ENCODE data around the gene TNIK. TPM values are rescaled to one million over a fixed set of nuclear protein-coding genes. Genes with fewer than 3 reads are reported as not detected.
"Not testable (repeated sequence)": the region's sequence is repeated elsewhere in the genome, so short reads cannot be mapped to it uniquely, and the experiment has no call there.

TNIK gene
- total RNA-seq, 1 donor from 2014 or later, result 28.5 TPM

GRCh38 chr3:171422855-171423254, 37.4 kb downstream of the TNIK start:
- not testable (repeated sequence) for DNase-seq (ENCODE audit: extremely low read depth, low read depth, low spot score)

DNA sequence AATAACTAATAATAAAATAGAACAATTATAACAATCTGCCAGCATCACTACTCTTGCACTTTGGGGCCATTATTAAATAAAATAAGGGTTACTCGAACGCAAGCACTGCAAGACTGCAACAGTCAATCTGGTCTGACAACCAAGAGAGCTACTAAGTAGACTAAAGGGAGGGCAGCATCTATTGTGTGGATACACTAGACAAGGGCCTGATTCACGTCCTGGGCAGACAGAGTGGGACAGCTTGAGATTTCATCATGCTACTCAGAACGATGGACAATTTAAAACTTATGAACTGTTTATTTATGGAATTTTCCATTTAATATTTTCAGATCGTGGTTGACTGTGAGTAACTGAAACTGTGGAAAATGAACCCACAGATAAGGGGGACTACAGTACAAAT, 39.5 kb downstream of the TNIK start:
- no peak for DNase-seq (ENCODE audit: extremely low read depth, low read depth, low spot score)

DNA sequence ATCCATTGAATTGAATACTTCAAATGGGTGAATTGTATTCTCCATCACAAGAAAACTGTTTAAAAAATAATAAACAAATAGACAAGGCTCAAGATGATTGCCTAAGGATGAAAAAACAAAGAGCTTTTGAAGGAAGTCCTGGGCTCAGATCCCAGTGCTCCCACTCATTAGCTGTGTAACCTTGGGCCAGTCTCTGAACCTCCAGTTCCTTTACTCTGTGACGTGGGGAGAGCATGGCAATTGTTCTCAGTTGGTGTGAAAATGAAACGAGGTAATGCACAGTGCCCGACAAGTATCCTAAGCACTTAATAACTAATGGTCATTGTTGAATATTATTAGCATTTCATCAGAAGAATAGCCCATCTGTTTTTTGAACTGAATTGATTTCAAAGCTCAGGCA, 40.7 kb downstream of the TNIK start:
- DNase-seq (ENCODE audit: extremely low read depth, low read depth, low spot score), result no peak

DNA sequence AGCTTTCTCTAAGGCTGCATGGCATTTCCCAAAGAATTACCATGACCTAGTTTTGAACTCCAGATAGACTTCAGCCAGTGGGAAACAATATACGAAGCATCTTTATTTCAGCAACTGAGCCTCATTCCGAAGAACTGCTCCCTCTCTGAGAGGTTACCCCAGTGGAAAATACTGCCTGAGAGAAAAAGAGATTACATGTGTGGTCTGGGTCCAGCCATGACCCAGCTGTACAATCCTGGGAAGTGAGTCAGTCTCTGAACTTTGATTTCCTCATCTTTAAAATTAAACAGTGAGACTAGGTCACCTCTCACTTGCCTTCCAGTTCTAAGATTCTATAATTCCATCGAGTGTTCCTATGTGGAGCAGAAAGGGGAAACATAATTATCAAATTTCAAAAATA, 42.4 kb downstream of the TNIK start:
- DNase-seq (ENCODE audit: extremely low read depth, low read depth, low spot score), result no peak

- no peak for DNase-seq (ENCODE audit: extremely low read depth, low read depth, low spot score)
Observed at GRCh38 chr3:171417137-171417536, 43.1 kb downstream of the TNIK start.

DNA sequence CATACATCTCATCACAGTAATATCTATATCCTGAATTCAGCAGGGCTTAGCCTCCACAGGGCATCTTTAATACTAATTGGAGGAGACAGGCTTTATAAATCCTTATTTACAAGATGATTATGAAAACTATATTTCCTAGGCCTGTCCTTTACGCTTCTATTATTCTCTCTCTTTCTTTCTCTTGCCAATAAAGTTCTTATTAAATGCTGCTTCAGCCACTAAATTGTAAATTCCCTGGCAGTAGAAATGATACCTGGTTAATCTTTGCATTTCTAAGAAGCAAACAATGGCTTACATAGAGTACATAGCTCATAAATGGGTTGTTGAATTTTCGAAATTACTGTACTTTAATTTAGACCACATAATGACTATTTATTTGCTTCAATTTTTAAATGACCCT, 43.5 kb downstream of the TNIK start:
- DNase-seq (ENCODE audit: extremely low read depth, low read depth, low spot score), result no peak

GRCh38 chr3:171416061-171416460, 44.1 kb downstream of the TNIK start:
- DNase-seq (ENCODE audit: extremely low read depth, low read depth, low spot score), result no peak

DNA sequence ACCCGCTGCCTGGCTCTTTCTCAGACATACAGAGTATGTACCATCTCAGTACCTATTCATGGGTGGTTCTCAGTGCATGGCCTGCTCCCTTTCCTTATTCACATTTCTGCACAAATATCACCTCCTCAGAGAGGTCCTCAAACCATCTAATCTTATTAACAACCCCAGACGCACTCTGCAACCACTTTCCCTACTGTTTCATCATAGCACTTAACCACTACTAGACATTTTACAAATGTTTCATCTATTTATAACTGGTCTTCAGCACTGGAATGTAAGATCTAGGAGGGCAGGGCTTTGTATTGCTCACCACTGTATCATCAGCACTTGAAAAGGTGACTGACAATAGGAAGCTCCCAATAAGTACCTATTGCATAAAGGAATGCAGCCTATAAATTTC, 45.1 kb downstream of the TNIK start:
- DNase-seq (ENCODE audit: extremely low read depth, low read depth, low spot score), result no peak

GRCh38 chr3:171412473-171412872, 47.7 kb downstream of the TNIK start:
- DNase-seq (ENCODE audit: extremely low read depth, low read depth, low spot score), result no peak

DNA sequence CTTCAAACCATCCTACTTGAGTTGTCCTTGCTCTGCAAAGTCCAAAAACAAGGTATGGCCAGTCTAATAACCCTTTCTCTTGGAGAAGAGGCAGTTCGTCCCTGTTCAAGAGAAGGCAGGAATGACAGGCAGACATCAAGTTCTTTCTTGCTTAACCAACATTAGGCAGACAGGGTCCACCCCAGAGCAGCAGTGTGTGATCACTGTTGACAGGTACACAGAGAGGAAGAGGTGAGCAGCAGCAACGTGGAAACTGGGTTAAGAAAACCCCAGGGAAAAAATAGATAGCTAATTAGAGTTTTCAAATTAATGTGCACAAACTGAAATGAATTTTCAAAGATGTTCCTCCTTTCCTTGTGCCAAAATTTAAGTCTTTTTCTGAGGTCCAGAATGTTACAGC, 48.2 kb downstream of the TNIK start:
- no peak for DNase-seq (ENCODE audit: extremely low read depth, low read depth, low spot score)

- no peak for DNase-seq (ENCODE audit: extremely low read depth, low read depth, low spot score)
Observed at GRCh38 chr3:171410186-171410585, 50.0 kb downstream of the TNIK start.

- no peak for DNase-seq (ENCODE audit: extremely low read depth, low read depth, low spot score)
Observed at GRCh38 chr3:171407759-171408158, 52.4 kb downstream of the TNIK start.

GRCh38 chr3:171404376-171404967, 55.7 kb downstream of the TNIK start:
- DNase-seq (ENCODE audit: extremely low read depth, low read depth, low spot score), result no peak

DNA sequence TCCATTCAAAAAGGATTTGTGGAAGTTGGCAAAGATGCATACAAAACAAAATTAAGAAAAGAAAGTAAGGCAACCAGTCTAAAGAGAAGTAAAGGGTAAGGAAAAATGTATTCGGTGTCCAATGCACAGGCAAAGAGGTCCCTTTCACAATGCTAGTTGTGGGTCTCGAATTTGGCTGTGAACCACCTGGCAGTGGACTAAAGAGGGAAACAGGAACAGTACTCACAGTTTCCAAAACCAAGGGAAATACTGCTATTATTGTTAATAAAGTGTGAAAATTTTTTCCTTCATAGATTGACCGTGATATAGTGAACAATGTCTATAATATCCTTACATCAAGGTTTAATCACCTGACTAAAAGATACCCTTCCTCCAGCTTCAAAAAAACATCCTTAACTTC, 57.9 kb downstream of the TNIK start:
- DNase-seq (ENCODE audit: extremely low read depth, low read depth, low spot score), result no peak

DNA sequence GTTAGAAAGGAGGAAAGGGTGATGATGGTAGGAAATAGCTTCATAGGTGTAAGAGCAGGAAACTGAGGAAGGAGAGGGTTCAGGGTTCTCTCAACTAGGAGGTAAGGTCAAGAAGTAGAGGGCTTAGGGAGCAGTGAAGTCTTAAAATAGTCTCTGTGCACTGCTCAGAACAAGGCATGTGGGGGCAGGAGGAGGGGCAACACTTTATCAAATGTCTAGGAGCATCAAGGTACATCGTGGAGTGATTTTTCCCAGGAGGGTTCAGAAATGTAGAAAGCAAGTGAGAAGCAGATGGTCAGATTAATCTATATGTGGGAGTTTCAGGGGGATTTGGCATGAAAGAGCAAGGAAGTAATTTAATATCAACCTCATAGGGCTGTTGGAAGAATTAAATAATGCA, 58.8 kb downstream of the TNIK start:
- DNase-seq (ENCODE audit: extremely low read depth, low read depth, low spot score), result no peak

- DNase-seq (ENCODE audit: extremely low read depth, low read depth, low spot score), result no peak
Observed at GRCh38 chr3:171399842-171400241, 60.4 kb downstream of the TNIK start.

GRCh38 chr3:171398343-171398742, 61.9 kb downstream of the TNIK start:
- no peak for DNase-seq (ENCODE audit: extremely low read depth, low read depth, low spot score)

GRCh38 chr3:171397089-171397488, 63.1 kb downstream of the TNIK start:
- no peak for DNase-seq (ENCODE audit: extremely low read depth, low read depth, low spot score)

DNA sequence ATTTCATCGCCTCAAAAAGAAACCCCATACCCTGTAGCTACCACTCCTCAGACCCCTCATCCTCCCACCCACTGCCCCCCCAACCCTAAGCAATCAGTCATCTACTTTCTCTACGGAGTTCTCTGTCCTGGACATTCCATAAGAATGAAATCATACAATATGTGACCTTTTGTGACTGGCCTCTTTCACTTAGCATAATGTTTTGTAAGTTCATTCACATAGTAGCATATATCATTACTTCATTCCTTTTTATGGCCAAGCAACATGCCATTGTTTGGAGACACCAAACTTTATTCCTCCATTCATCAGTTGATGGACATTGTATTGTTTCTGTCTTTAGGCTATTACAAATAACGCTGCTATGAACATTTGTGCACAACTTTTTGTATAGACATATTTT, 64.2 kb downstream of the TNIK start:
- DNase-seq (ENCODE audit: extremely low read depth, low read depth, low spot score), result no peak

DNA sequence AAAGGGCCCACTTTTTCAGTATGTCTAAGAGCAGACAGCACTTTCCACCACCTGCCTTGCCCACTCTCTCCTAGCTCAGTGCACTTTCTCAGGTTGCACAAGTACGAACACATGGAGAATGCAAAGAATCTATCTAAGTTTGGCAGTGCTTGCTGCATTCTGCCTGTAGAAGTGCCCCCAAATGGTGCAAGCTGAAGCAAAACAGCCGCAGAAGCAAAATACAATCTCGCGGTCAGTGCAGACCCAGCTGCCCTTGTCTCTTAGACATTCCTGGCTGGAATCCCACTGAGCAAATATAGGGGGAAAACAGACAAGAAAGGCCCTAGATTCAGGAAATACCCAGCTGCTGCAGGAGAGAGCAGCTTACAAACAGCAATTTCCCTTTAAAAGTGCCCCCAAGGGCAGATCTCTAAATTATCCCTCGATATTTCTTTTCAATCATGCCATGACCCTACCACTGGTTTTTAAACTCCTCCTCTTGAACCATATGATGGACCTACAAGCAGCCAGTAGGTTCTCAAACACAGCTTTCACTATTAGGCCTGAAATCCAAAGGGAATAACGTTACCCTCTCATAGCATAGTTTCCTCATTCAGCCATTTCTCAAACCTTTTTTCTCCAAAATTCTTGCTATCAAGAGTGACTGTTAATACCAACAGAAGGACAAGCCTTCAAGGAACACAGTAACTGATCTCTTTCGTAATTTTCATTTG, 67.0 kb downstream of the TNIK start:
- no peak for DNase-seq (ENCODE audit: extremely low read depth, low read depth, low spot score)

DNA sequence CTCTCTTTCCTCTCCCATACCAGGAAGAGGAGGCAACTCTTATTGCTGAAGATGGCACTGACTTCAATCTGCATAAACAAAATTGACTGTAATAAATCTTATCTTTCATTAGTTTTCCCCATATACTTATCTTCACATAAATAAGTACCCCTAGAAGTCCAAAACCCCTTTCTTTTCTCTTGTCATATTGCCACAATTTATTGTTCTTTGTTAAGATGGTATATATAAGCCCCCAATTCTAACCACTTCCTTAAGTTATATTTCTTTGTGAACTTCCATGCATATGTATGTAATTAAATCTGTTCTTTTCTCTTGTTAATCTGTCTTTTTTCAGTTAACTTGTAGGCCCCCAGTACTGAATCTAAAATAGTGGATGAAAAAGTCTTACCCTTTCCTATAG, 68.8 kb downstream of the TNIK start:
- DNase-seq (ENCODE audit: extremely low read depth, low read depth, low spot score), result no peak

- DNase-seq (ENCODE audit: extremely low read depth, low read depth, low spot score), result no peak
Observed at GRCh38 chr3:171390051-171390941, 69.9 kb downstream of the TNIK start.
